Sigmoid colon (tissue), 7 donors: Measurements from ENCODE around the gene FGF2. TPM values are rescaled to one million over a fixed set of nuclear protein-coding genes. Genes with fewer than 3 reads are reported as not detected.
"Not testable (repeated sequence)": the region's sequence is repeated elsewhere in the genome, so short reads cannot be mapped to it uniquely, and the experiment has no call there.

Experiments used
- DNase-seq: peaks from one replicate; pipeline ENCODE4 v3.0.0-alpha.2; 2019
- H3K27ac ChIP-seq, 4 donors: fragments of 200-600 bp; sonication (generic); one replicate each; pipeline ENCODE4 v1.5.1; 2016 to 2019; ENCODE audit warnings: mild to moderate bottlenecking in 1 of 4
- H3K27me3 ChIP-seq, 3 donors: fragments of 200-600 bp; sonication (generic); one replicate each; pipeline ENCODE4 v1.5.1; 2019; ENCODE audit warnings: mild to moderate bottlenecking in 1 of 3
- H3K36me3 ChIP-seq, 4 donors: fragments of 200-600 bp; sonication (generic); one replicate each; pipeline ENCODE4 v1.5.1; 2016 to 2019
- H3K4me1 ChIP-seq, 4 donors: fragments of 200-600 bp; sonication (generic); one replicate each; pipeline ENCODE4 v1.5.1; 2017 to 2019
- H3K4me3 ChIP-seq, 4 donors: fragments of 200-600 bp; sonication (generic); one replicate each; pipeline ENCODE4 v1.5.1; 2017 to 2019; ENCODE audit warnings: mild to moderate bottlenecking in 2 of 4, moderate library complexity in 1 of 4
- H3K9me3 ChIP-seq, 4 donors: fragments of 200-600 bp in 3 of 4; sonication (generic) in 3 of 4; one replicate each; pipeline versions ENCODE4 v1.5.1 to v1.6.1; 2013 to 2019
- CTCF ChIP-seq, 4 experiments: fragments of 450-650 bp in 3 of 4; fragments of 200-600 bp in 1 of 4; IDR thresholded peaks; one replicate each; pipeline ENCODE4 v1.5.1; 2016 to 2019; ENCODE audit warnings: antibody characterized with exemption in 4 of 4, mild to moderate bottlenecking in 3 of 4, moderate library complexity in 2 of 4
- EP300 ChIP-seq, 4 donors: sonication (generic); formaldehyde crosslinking; IDR thresholded peaks; one replicate each; pipeline ENCODE4 v1.6.1; 2017; ENCODE audit warnings: antibody characterized with exemption in 4 of 4
- POLR2A ChIP-seq, 2 donors: fragments of 450-650 bp; IDR thresholded peaks; one replicate each; pipeline ENCODE4 v1.6.1; 2016; ENCODE audit warnings: antibody characterized with exemption in 2 of 2, mild to moderate bottlenecking in 2 of 2, moderate library complexity in 2 of 2
- POLR2AphosphoS5 ChIP-seq, 4 donors: sonication (generic); formaldehyde crosslinking; IDR thresholded peaks; one replicate each; pipeline ENCODE4 v1.6.1; 2017; ENCODE audit warnings: antibody characterized with exemption in 4 of 4
- WGBS, 2 donors: extraction: QIAGEN DNeasy Blood & Tissue Kit; methylation state at CpG; one replicate each; pipeline ENCODE4 v1.1.7; 2013; 5-methylcytosine and 5-hydroxymethylcytosine counted together
- intact Hi-C: fragments of 100-400 bp; cut with DNase I; formaldehyde crosslinking; loops from one replicate; pipeline ENCODE4 v1.15.1; 2023
- polyA plus RNA-seq, 3 donors: library from polyadenylated mRNA; stranded (reverse); fragments of 200-250 nt; gene quantifications; one replicate each; pipeline ENCODE4 v1.2.3, GENCODE V29; 2013
- total RNA-seq, 4 donors: library from RNA; depleted of rRNA; stranded (reverse); fragments of >200 nt; gene quantifications; one replicate each; pipeline ENCODE4 v1.1.0, GENCODE V29; 2016
- donor health status: healthy with polysubstance abuse.
- donor health status: Bipolar disorder and iron deficiency.
- donor health status: healthy.

Gene FGF2
- total and polyA plus RNA-seq, 7 donors, result 0.46 to 54.7 (median 37.4) TPM

GRCh38 chr4:122783301-122784215, 43.1 kb upstream of the FGF2 start:
- Histone ChIP-seq H3K27ac (peak overlapping the region; percentile 48 to 75 (median 70)), H3K36me3 (no peaks in the 10 kb centered on the region)
- WGBS, 2 donors, result 60 to 63% methylated on average over 6 of the region's 6 CpGs

GRCh38 chr4:122784261-122784660, 42.4 kb upstream of the FGF2 start:
- intact Hi-C loops, result no loop called here
- Histone ChIP-seq H3K9me3 (peaks cover 0 to 2% (median 0%) of the 10 kb centered on the region in 4 donors), H3K36me3 (no peaks in the 10 kb centered on the region), H3K4me3 (no peak overlapping the region), H3K27me3 (no peaks in the 10 kb centered on the region), H3K27ac (peak overlapping the region; percentile 48 to 75 (median 70)), H3K4me1 (peaks cover 0 to 19% (median 18%) of the 10 kb centered on the region in 4 donors)
- TF ChIP-seq EP300 (IDR thresholded peaks at IDR 0.05), result no peak
- no peak for TF ChIP-seq POLR2A (IDR thresholded peaks at IDR 0.05)
- no peak for TF ChIP-seq POLR2AphosphoS5 (IDR thresholded peaks at IDR 0.05)
- TF ChIP-seq CTCF (IDR thresholded peaks at IDR 0.05), result no peak
- DNase-seq, result no peak
- WGBS, 2 donors, result 23 to 46% methylated on average over 1 of the region's 1 CpG

More at GRCh38 chr4:122783301-122784215, 43.1 kb upstream of the FGF2 start:
- H3K4me3 ChIP-seq, result peak overlapping the region in 1 of 4 donors; percentile 5
- H3K9me3 ChIP-seq, result peaks cover 0 to 2% (median 0%) of the 10 kb centered on the region in 4 donors
- peak; percentile 77 for DNase-seq
- H3K4me1 ChIP-seq, result peaks cover 0 to 19% (median 18%) of the 10 kb centered on the region in 4 donors
- H3K27me3 ChIP-seq, result no peaks in the 10 kb centered on the region
- intact Hi-C loops, result loop anchor here (1.0 kb wide), 1 partner anchor 44 kb away; no protein-coding TSS in a partner anchor
- peak; percentile 13 to 56 (median 36) for TF ChIP-seq POLR2AphosphoS5 (IDR thresholded peaks at IDR 0.05)
- peak in 1 of 2 donors; percentile 11 for TF ChIP-seq POLR2A (IDR thresholded peaks at IDR 0.05)
- TF ChIP-seq EP300 (IDR thresholded peaks at IDR 0.05), result no peak
- no peak for TF ChIP-seq CTCF (IDR thresholded peaks at IDR 0.05)

GRCh38 chr4:122785099-122785498, 41.5 kb upstream of the FGF2 start:
- TF ChIP-seq EP300 (IDR thresholded peaks at IDR 0.05) (no peak), CTCF (IDR thresholded peaks at IDR 0.05) (no peak), POLR2A (IDR thresholded peaks at IDR 0.05) (no peak), POLR2AphosphoS5 (IDR thresholded peaks at IDR 0.05) (no peak)
- no peak overlapping the region for H3K27ac ChIP-seq
- intact Hi-C loops, result no loop called here
- DNase-seq, result no peak
- peaks cover 0 to 19% (median 18%) of the 10 kb centered on the region in 4 donors for H3K4me1 ChIP-seq
- no peak overlapping the region for H3K4me3 ChIP-seq
- H3K36me3 ChIP-seq, result no peaks in the 10 kb centered on the region
- no peaks in the 10 kb centered on the region for H3K27me3 ChIP-seq
- 89 to 94% methylated on average over 2 of the region's 2 CpGs for WGBS, 2 donors
- no peaks in the 10 kb centered on the region for H3K9me3 ChIP-seq

- intact Hi-C loops, DNase-seq, H3K4me3 ChIP-seq, H3K9me3 ChIP-seq, H3K36me3 ChIP-seq, H3K27me3 ChIP-seq, H3K27ac ChIP-seq: not testable (repeated sequence)
- 89 to 92% methylated on average over 4 of the region's 4 CpGs for WGBS, 2 donors
- H3K4me1 ChIP-seq, result peaks cover 0 to 19% (median 18%) of the 10 kb centered on the region in 4 donors
Observed at GRCh38 chr4:122786296-122786695, 40.3 kb upstream of the FGF2 start.

GRCh38 chr4:122786920-122787319, 39.7 kb upstream of the FGF2 start:
- H3K36me3 ChIP-seq, H3K27ac ChIP-seq, intact Hi-C loops, H3K27me3 ChIP-seq, DNase-seq, H3K4me3 ChIP-seq, H3K9me3 ChIP-seq: not testable (repeated sequence)
- peaks cover 0 to 19% (median 18%) of the 10 kb centered on the region in 4 donors for H3K4me1 ChIP-seq
- 94% methylated on average over 1 of the region's 1 CpG for WGBS, 2 donors
